LoVo (cell line): Measurements from ENCODE around the gene ZNF625.
"Not testable (repeated sequence)": the region's sequence is repeated elsewhere in the genome, so short reads cannot be mapped to it uniquely, and the experiment has no call there.

Experiments
- DNase-seq: peaks from one replicate; pipeline ENCODE4 v3.0.0-alpha.2; 2016; ENCODE audit warnings: low spot score

ZNF625 gene

GRCh38 chr19:12137221-12137940 lies 19.2 kb downstream of the ZNF625 start:
- no peak for DNase-seq

- DNase-seq = no peak
Observed at GRCh38 chr19:12133069-12133468, 23.5 kb downstream of the ZNF625 start.

GRCh38 chr19:12126707-12127106 lies 29.8 kb downstream of the ZNF625 start:
- peak; percentile 2 for DNase-seq

- no peak for DNase-seq
Observed at GRCh38 chr19:12117201-12117970, 39.1 kb downstream of the ZNF625 start.

- DNase-seq = no peak
Observed at GRCh38 chr19:12113121-12113520, 43.4 kb downstream of the ZNF625 start.

- DNase-seq = no peak
Observed at GRCh38 chr19:12112701-12113100, 43.8 kb downstream of the ZNF625 start.

- no peak for DNase-seq
Observed at GRCh38 chr19:12111943-12112637, 44.4 kb downstream of the ZNF625 start.

- no peak for DNase-seq
Observed at GRCh38 chr19:12111176-12111575, 45.4 kb downstream of the ZNF625 start.

- not testable (repeated sequence) for DNase-seq
Observed at GRCh38 chr19:12103909-12104308, 52.6 kb downstream of the ZNF625 start.

GRCh38 chr19:12098040-12098439 lies 58.5 kb downstream of the ZNF625 start:
- no peak for DNase-seq

GRCh38 chr19:12095111-12095790 lies 61.3 kb downstream of the ZNF625 start:
- no peak for DNase-seq
